HCT116 (cell line): ENCODE measurements around the gene RNF166. TPM values are rescaled to one million over a fixed set of nuclear protein-coding genes. Genes with fewer than 3 reads are reported as not detected.

ENCODE experiments used
- ATAC-seq: fragments of 200-7000 bp; cut with Tn5 transposase; 2 replicates; pipeline ENCODE4 v1.9.1; 2020; ENCODE audit warnings: mild to moderate bottlenecking, moderate library complexity
- BruUV-seq: library from RNA; stranded (reverse); fragments of 400-500 nt; replicated peaks from 2 replicates; lab custom pipeline; 2021; lab: Mats Ljungman, UMichigan
- CTCF ChIA-PET: fragments of 300-600 bp; sonication (Branson Sonifier 250); formaldehyde crosslinking; loops from one replicate; lab custom pipeline; 2021; ENCODE audit warnings: antibody characterized with exemption; lab: Charles Lee
- POLR2A ChIA-PET: fragments of 300-600, 350-600 bp; sonication (Branson Sonifier 250); formaldehyde crosslinking; loops from one replicate; lab custom pipeline; 2021; ENCODE audit warnings: antibody characterized with exemption; lab: Charles Lee
- RAD21 ChIA-PET, 2 experiments: fragments of 300-600 bp; sonication (Branson Sonifier 250); formaldehyde crosslinking; loops; one replicate each; lab custom pipeline; 2023; ENCODE audit warnings: low total read pairs in 2 of 2; ENCODE audit not compliant: uncharacterized antibody in 2 of 2, unreplicated experiment in 2 of 2, low non-redundant PET in 1 of 2; lab: Charles Lee
- DNase-seq: peaks from one replicate; pipeline ENCODE4 v3.0.0-alpha.2; 2010; ENCODE audit warnings: low read depth, low spot score
- H2AFZ ChIP-seq: fragments of 200-600 bp; shearing (Covaris generic), sonication (generic); 2 replicates; pipeline ENCODE4 v1.6.1; 2017; ENCODE audit warnings: low read depth, mixed run types, mixed read lengths, antibody characterized with exemption, low read length; ENCODE audit not compliant: poor library complexity, severe bottlenecking
- H3K27ac ChIP-seq: 2 replicates; pipeline ENCODE4 v1.5.1; 2012; ENCODE audit warnings: low read depth, low read length
- H3K27me3 ChIP-seq: fragments of 200-600 bp; sonication (generic); 2 replicates; pipeline ENCODE4 v1.6.1; 2016; ENCODE audit warnings: mixed run types, low read length, mixed read lengths; ENCODE audit not compliant: insufficient read depth
- H3K36me3 ChIP-seq, 2 experiments: fragments of 200-500 bp in 1 of 2; fragments of 200-600 bp in 1 of 2; sonication (Bioruptor generic) in 1 of 2; sonication (generic) in 1 of 2; 2 replicates each; pipeline versions ENCODE4 v1.5.1 to v1.6.1; 2014 to 2016; ENCODE audit warnings: low read length in 2 of 2, inconsistent platforms in 1 of 2, mixed read lengths in 1 of 2, mixed run types in 1 of 2; ENCODE audit not compliant: insufficient read depth in 2 of 2, control insufficient read depth in 1 of 2
- H3K4me1 ChIP-seq, 2 experiments: fragments of 200-600 bp in 1 of 2; sonication (generic) in 1 of 2; 2 replicates each; pipeline versions ENCODE4 v1.5.1 to v1.6.1; 2012 to 2017; ENCODE audit warnings: low read length in 2 of 2, inconsistent platforms in 1 of 2, mild to moderate bottlenecking in 1 of 2, mixed read lengths in 1 of 2, mixed run types in 1 of 2, moderate library complexity in 1 of 2; ENCODE audit not compliant: insufficient read depth in 2 of 2, control insufficient read depth in 1 of 2
- H3K4me2 ChIP-seq: fragments of 200-600 bp; sonication (generic); 2 replicates; pipeline ENCODE4 v1.6.1; 2017; ENCODE audit warnings: mixed run types, low read length, mixed read lengths
- H3K4me3 ChIP-seq, 2 experiments: fragments of 200-600 bp in 1 of 2; sonication (generic) in 1 of 2; replicated peaks in 1 of 2; 2 replicates each; pipeline ENCODE4 v1.5.1; 2011 to 2016; ENCODE audit warnings: low read length in 2 of 2, control low read depth in 1 of 2, low read depth in 1 of 2, mild to moderate bottlenecking in 1 of 2, mixed read lengths in 1 of 2, mixed run types in 1 of 2
- H3K79me2 ChIP-seq: fragments of 200-600 bp; sonication (generic); 2 replicates; pipeline ENCODE4 v1.6.1; 2017; ENCODE audit warnings: mild to moderate bottlenecking, mixed run types, low read length, moderate library complexity, mixed read lengths; ENCODE audit not compliant: insufficient read depth
- H3K9ac ChIP-seq: fragments of 200-600 bp; sonication (generic); 2 replicates; pipeline ENCODE4 v1.6.1; 2016; ENCODE audit warnings: low read length, mixed read lengths
- H3K9me2 ChIP-seq: fragments of 200-600 bp; sonication (generic), shearing (Covaris generic); 2 replicates; pipeline ENCODE4 v1.6.1; 2017; ENCODE audit warnings: mixed run types, mild to moderate bottlenecking, moderate library complexity; ENCODE audit not compliant: insufficient read depth
- H3K9me3 ChIP-seq, 2 experiments: fragments of 200-500 bp in 1 of 2; fragments of 200-600 bp in 1 of 2; sonication (Bioruptor generic) in 1 of 2; sonication (generic) in 1 of 2; 2 replicates each; pipeline ENCODE4 v1.6.1; 2014 to 2017; ENCODE audit warnings: low read length in 2 of 2, mixed read lengths in 2 of 2, inconsistent platforms in 1 of 2, low read depth in 1 of 2, mild to moderate bottlenecking in 1 of 2, mixed run types in 1 of 2, moderate library complexity in 1 of 2; ENCODE audit not compliant: control insufficient read depth in 1 of 2, insufficient read depth in 1 of 2
- H4K20me1 ChIP-seq: fragments of 200-600 bp; sonication (generic), shearing (Covaris generic); 2 replicates; pipeline ENCODE4 v1.6.1; 2017; ENCODE audit warnings: mixed run types, mild to moderate bottlenecking, moderate library complexity; ENCODE audit not compliant: insufficient read depth
- EGR1 ChIP-seq: IDR thresholded peaks from 2 replicates; pipeline ENCODE4 v1.6.1; 2012; ENCODE audit warnings: low read depth
- ELF1 ChIP-seq: IDR thresholded peaks from 2 replicates; pipeline ENCODE4 v1.6.1; 2012; ENCODE audit warnings: low read depth, borderline replicate concordance
- EZH2 ChIP-seq: fragments of 200-600 bp; sonication (generic); IDR thresholded peaks from 2 replicates; pipeline ENCODE4 v1.6.1; 2017; ENCODE audit warnings: antibody characterized with exemption, mixed run types
- EZH2phosphoT487 ChIP-seq: fragments of 200-600 bp; IDR thresholded peaks from 2 replicates; pipeline ENCODE4 v1.6.1; 2018; ENCODE audit warnings: antibody characterized with exemption, borderline replicate concordance
- JUND ChIP-seq: IDR thresholded peaks from 2 replicates; pipeline ENCODE4 v1.6.1; 2012
- POLR2A ChIP-seq: IDR thresholded peaks from 2 replicates; pipeline ENCODE4 v1.7.0; 2011; ENCODE audit warnings: borderline replicate concordance; ENCODE audit not compliant: insufficient read depth, insufficient read length; ENCODE audit errors: extremely low read depth
- RAD21 ChIP-seq: IDR thresholded peaks from 2 replicates; pipeline ENCODE4 v1.6.1; 2012; ENCODE audit warnings: low read depth, mild to moderate bottlenecking
- REST ChIP-seq: IDR thresholded peaks from 2 replicates; pipeline ENCODE4 v1.6.1; 2012; ENCODE audit warnings: low read depth
- SIN3A ChIP-seq: IDR thresholded peaks from 2 replicates; pipeline ENCODE4 v1.6.1; 2012; ENCODE audit warnings: low read depth
- SP1 ChIP-seq: IDR thresholded peaks from 2 replicates; pipeline ENCODE4 v1.6.1; 2012; ENCODE audit warnings: low read depth
- SRF ChIP-seq: IDR thresholded peaks from 2 replicates; pipeline ENCODE4 v1.6.1; 2012; ENCODE audit warnings: low read depth
- YY1 ChIP-seq: IDR thresholded peaks from 2 replicates; pipeline ENCODE4 v1.6.1; 2011; ENCODE audit warnings: low read length, low read depth, moderate library complexity, mild to moderate bottlenecking; ENCODE audit not compliant: insufficient replicate concordance; ENCODE audit errors: extremely low read depth
- ZFX ChIP-seq: fragments of 450-650 bp; IDR thresholded peaks from 2 replicates; pipeline ENCODE4 v1.6.1; 2017
- ZNF274 ChIP-seq: fragments of 200-500 bp; sonication (Bioruptor generic); IDR thresholded peaks from 2 replicates; pipeline ENCODE4 v1.6.1; 2014; ENCODE audit warnings: mild to moderate bottlenecking, low read depth, low read length, inconsistent platforms
- intact Hi-C: fragments of 100-400 bp; cut with micrococcal nuclease; formaldehyde crosslinking; loops from 2 replicates; pipeline ENCODE4 v1.10.0; 2022
- total RNA-seq: library from RNA; stranded (reverse); gene quantifications from one replicate; pipeline ENCODE4 v1.2.1, GENCODE V29; 2021; ENCODE audit not compliant: unreplicated experiment
- TF ChIP-seq, protein P1 (sequence below): IDR thresholded peaks from 2 replicates; pipeline ENCODE4 v1.6.1; 2012
- TF ChIP-seq, protein P2 (sequence below): IDR thresholded peaks from 2 replicates; pipeline ENCODE4 v1.6.1; 2011; ENCODE audit warnings: mild to moderate bottlenecking, low read length, moderate library complexity; ENCODE audit not compliant: insufficient replicate concordance; ENCODE audit errors: extremely low read depth

RNF166 gene
- total RNA-seq, 1 experiment from 2014 or later, result 39.4 TPM

- H3K36me3 ChIP-seq, result peaks cover 66 to 91% of the 10 kb centered on the region in 2 experiments; a peak in 3 of 4 replicates
- DNase-seq, result no peak
Observed at GRCh38 chr16:88719933-88720296, 13.7 kb upstream of the RNF166 start.

More at GRCh38 chr16:88719933-88720296, 13.7 kb upstream of the RNF166 start:
- Histone ChIP-seq H3K9me3 (no peaks in the 10 kb centered on the region), H3K27ac (no peak overlapping the region), H3K4me1 (no peaks in the 10 kb centered on the region), H3K4me3 (no peak overlapping the region), H3K27me3 (no peaks in the 10 kb centered on the region), H3K9me2 (no peaks in the 10 kb centered on the region), H3K79me2 (no peaks in the 10 kb centered on the region), H2AFZ (no peak overlapping the region), H3K9ac (no peak overlapping the region), H3K4me2 (no peak overlapping the region), H4K20me1 (0 out of 2 replicates have a peak, but pooled peaks cover 3% of the 10 kb centered on the region)
- intact Hi-C loops, result no loop called here
- ATAC-seq, result no peak
- ChIA-PET RAD21 (no interaction called here), POLR2A (no interaction called here), CTCF (no interaction called here)
- no TSS peak for BruUV-seq
- TF ChIP-seq REST, result no peak
- TF ChIP-seq JUND, result no peak
- no peak for TF ChIP-seq ELF1
- TF ChIP-seq SP1, result no peak
- TF ChIP-seq POLR2A, result no peak
- TF ChIP-seq YY1, result no peak
- no peak for TF ChIP-seq SIN3A
- no peak for TF ChIP-seq EGR1
- TF ChIP-seq ZFX, result no peak
- TF ChIP-seq, protein P1, sequence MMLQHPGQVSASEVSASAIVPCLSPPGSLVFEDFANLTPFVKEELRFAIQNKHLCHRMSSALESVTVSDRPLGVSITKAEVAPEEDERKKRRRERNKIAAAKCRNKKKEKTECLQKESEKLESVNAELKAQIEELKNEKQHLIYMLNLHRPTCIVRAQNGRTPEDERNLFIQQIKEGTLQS, result no peak
- TF ChIP-seq EZH2, result no peak
- no peak for TF ChIP-seq RAD21
- no peak for TF ChIP-seq EZH2phosphoT487
- no peak for TF ChIP-seq ZNF274
- no peak for TF ChIP-seq SRF
- TF ChIP-seq, protein P2, sequence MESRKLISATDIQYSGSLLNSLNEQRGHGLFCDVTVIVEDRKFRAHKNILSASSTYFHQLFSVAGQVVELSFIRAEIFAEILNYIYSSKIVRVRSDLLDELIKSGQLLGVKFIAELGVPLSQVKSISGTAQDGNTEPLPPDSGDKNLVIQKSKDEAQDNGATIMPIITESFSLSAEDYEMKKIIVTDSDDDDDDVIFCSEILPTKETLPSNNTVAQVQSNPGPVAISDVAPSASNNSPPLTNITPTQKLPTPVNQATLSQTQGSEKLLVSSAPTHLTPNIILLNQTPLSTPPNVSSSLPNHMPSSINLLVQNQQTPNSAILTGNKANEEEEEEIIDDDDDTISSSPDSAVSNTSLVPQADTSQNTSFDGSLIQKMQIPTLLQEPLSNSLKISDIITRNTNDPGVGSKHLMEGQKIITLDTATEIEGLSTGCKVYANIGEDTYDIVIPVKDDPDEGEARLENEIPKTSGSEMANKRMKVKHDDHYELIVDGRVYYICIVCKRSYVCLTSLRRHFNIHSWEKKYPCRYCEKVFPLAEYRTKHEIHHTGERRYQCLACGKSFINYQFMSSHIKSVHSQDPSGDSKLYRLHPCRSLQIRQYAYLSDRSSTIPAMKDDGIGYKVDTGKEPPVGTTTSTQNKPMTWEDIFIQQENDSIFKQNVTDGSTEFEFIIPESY, result no peak
